Epithelial cell of proximal tubule (primary cell): ENCODE measurements around the gene CCL27. TPM values are rescaled to one million over a fixed set of nuclear protein-coding genes. Genes with fewer than 3 reads are reported as not detected.
A peak's percentile ranks its signal among the peaks of the same experiment; 100 is the strongest.
"Not testable (repeated sequence)": the region's sequence is repeated elsewhere in the genome, so short reads cannot be mapped to it uniquely, and the experiment has no call there.

ENCODE experiments used
- DNase-seq: peaks from one replicate; pipeline ENCODE4 v3.0.0-alpha.2; 2011; ENCODE audit warnings: low read depth
- H3K4me3 ChIP-seq: 2 replicates; pipeline ENCODE4 v1.5.1; 2011; ENCODE audit warnings: low read depth, mild to moderate bottlenecking, low read length
- total RNA-seq: library from RNA; depleted of rRNA; stranded (reverse); fragments of >200 nt; gene quantifications from 2 replicates; pipeline ENCODE4 v1.2.3, GENCODE V29; 2015
- TF ChIP-seq, protein P1 (sequence below): conservative IDR thresholded peaks from 2 replicates; pipeline ENCODE4 v1.5.1; 2012; ENCODE audit warnings: low read depth, mild to moderate bottlenecking, low read length

CCL27 gene
- total RNA-seq, 1 donor from 2014 or later = not detected

- peak within 1 kb of the TSS; percentile 70 for H3K4me3 ChIP-seq
- DNase-seq = no peak
- TF ChIP-seq, protein P1, sequence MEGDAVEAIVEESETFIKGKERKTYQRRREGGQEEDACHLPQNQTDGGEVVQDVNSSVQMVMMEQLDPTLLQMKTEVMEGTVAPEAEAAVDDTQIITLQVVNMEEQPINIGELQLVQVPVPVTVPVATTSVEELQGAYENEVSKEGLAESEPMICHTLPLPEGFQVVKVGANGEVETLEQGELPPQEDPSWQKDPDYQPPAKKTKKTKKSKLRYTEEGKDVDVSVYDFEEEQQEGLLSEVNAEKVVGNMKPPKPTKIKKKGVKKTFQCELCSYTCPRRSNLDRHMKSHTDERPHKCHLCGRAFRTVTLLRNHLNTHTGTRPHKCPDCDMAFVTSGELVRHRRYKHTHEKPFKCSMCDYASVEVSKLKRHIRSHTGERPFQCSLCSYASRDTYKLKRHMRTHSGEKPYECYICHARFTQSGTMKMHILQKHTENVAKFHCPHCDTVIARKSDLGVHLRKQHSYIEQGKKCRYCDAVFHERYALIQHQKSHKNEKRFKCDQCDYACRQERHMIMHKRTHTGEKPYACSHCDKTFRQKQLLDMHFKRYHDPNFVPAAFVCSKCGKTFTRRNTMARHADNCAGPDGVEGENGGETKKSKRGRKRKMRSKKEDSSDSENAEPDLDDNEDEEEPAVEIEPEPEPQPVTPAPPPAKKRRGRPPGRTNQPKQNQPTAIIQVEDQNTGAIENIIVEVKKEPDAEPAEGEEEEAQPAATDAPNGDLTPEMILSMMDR = peak; percentile 54
Measured at GRCh38 chr9:34646211-34647083, 16.0 kb downstream of the CCL27 start, which contains the start of gene GALT. GALT (plus strand) TSS chr9:34646675; CDS start chr9:34646705, 30 bp downstream.

DNA sequence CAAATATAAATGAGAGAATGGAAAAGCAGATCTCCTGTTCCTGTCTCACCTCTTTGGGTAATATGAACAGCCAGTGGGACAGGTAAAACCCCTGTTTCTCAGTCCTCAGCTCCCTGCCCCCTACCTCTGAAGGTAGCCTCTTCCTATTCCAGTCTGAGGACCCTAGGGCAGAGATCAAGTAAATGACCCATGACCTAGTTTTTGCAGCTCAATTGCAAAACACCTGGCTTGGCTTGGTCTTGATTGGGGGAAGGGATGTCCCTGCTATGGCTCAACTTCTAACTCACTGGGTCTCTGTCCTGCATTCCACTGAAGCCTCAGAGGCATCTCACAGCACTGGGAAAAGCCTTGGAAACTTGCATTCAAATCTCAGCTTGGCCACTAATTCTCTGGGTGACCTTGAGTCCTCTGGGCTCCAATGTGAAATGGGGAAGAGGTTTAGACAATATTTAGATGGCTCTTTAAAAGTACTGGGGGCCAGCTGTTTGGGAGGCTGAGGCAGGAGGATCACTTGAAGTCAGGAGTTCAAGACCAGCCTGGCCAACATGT lies 17.6 kb downstream of the CCL27 start:
- TF ChIP-seq, protein P1 = no peak
- no peak for DNase-seq
- no peak overlapping the region for H3K4me3 ChIP-seq

DNA sequence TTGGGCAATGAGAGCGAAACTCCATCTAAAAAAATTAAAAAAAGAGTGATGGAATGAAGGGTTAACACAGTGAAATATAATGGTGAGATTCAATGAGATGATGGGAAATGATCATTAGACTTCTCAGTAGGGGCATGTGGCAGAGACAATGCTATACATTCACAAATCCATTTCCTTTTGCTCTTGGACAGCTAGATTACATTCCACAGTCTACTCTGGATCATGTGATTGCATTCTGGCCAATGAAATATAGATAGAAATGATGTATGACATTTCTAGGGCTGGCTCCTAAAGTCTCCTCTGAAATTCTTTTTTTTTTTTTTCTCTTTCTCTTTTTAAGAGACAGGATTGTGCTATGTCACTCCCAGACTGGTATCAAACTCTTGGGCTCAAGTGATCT lies 19.8 kb downstream of the CCL27 start:
- H3K4me3 ChIP-seq = no peak overlapping the region
- TF ChIP-seq, protein P1 = no peak
- DNase-seq = no peak

DNA sequence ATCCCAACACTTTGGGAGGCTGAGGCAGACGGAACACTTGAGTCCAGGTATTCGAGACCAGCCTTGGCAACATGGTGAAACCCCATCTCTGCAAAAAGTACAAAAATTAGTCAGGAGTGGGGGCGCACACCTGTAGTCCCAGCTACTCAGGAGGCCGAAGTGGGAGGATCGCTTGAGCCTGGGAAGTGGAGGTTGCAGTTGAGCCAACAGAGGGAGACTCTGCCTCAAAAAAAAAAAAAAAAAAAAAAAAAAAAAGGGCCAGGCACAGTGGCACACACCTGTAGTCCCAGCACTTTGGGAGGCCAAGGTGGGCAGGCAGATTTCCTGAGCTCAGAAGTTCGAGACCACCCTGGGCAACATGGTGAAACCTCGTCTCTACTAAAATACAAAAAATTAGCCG lies 23.1 kb downstream of the CCL27 start:
- DNase-seq = not testable (repeated sequence)

GRCh38 chr9:34638138-34638445 lies 24.4 kb downstream of the CCL27 start:
- DNase-seq = no peak
- H3K4me3 ChIP-seq = peak overlapping the region; percentile 83
- TF ChIP-seq, protein P1 = no peak

More for the DNA sequence above, 23.1 kb downstream of the CCL27 start:
- not testable (repeated sequence) for H3K4me3 ChIP-seq

GRCh38 chr9:34637356-34638137 lies 24.9 kb downstream of the CCL27 start, which contains the start of gene SIGMAR1:
SIGMAR1 (minus strand) TSS chr9:34637787; CDS start chr9:34637697, 90 bp downstream.
- H3K4me3 ChIP-seq = peak within 1 kb of the TSS; percentile 83
- TF ChIP-seq, protein P1 = no peak
- no peak for DNase-seq

- TF ChIP-seq, protein P1 = no peak
- peak overlapping the region; percentile 83 for H3K4me3 ChIP-seq
- DNase-seq = no peak
Measured at GRCh38 chr9:34636791-34637355, 25.6 kb downstream of the CCL27 start.
